Measurements from ENCODE around the gene PHLPP1. TPM values are rescaled to one million over a fixed set of nuclear protein-coding genes. Genes with fewer than 3 reads are reported as not detected.

Gene PHLPP1
- total RNA-seq, 1 donor from 2014 or later, result 2.6 TPM

DNA sequence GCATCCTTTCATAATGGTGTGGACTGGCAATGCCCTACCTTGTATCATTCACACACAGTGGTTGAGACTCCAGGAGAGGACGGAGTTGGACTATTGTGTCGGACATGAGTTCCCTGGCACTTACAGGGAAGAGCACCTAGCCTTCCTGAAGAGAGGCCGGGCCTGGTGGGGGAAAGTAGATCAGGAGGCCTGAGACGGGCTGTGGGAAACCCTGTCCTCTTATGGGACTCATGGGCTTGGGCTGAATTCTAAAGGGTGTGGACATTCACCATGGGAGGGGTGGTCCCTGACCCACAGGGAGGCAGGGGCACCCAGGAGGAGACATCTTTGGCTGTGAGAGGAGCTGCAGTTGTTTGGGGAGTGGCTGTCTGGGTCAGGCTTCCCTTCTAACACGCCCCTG, 286.5 kb downstream of the PHLPP1 start:
- no peak for DNase-seq (ENCODE audit: low read depth in 2 of 2)

DNA sequence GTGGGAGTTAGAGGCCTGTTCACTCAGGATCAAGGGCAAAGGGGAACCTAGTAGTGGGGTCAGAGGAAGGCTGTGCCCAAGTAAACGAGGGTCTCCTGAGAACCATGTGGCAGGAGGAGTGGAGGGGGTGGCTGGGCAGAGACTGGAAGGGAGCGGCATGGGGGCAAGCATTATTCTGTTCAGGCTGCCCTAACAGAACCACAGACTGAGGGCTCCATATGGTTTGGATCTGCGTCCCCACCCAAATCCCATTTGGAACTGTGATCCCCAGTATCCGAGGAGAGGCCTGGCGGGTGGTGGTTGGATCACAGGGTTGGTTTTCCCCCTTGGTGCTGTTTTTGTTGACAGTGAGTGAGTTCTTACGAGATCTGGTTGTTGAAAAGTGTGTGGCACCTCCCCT, 287.0 kb downstream of the PHLPP1 start:
- DNase-seq (ENCODE audit: low read depth in 2 of 2), result no peak

DNA sequence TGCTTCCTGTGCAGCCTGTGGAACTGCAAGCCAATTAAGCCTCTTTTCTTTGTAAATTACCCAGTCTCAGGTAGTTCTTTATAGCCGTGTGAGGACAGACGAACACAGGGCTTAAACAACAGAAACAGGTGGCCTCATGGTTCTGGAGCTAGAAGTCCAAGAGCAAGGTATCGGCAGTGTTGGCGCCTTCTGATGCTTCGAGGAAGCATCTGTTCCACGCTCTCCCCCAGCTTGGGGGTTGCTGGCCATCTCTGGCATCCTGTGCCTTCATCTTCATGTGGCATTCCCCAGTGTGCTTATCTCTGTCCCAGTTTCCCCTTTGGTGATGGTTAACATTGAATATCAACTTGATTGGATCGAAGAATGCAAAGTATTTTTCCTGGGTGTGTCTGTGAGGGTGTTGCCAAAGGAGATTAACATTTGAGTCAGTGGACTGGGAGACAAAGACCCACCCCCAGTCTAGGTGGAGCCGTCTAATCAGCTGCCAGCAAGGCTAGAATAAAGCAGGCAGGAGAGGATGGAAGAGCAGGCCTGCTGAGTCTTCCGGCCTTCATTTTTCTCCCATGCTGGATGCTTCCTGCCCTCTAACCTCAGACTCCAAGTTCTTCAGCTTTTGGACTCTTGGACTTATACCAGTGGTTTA, 287.6 kb downstream of the PHLPP1 start:
- DNase-seq (ENCODE audit: low read depth in 2 of 2), result no peak

DNA sequence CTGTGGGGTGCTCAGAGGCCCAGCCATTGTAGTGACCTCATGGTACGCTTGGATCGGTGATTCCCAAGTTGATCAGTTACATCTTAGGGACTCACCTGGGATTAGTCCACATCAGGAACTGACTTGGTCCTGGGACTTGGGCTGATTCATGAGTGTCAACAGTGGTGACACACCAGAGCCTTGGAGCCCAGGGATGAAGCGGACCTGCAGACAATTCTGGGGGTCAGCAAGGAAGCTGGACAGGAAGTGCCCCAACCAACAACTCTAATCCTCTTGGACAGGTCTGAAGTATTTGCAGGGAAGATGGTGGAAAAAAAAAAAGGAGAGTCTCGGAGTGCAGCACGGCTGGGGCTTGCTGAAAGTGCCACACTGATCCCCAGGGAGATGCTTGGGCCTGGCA, 288.6 kb downstream of the PHLPP1 start:
- DNase-seq (ENCODE audit: low read depth in 2 of 2), result no peak

DNA sequence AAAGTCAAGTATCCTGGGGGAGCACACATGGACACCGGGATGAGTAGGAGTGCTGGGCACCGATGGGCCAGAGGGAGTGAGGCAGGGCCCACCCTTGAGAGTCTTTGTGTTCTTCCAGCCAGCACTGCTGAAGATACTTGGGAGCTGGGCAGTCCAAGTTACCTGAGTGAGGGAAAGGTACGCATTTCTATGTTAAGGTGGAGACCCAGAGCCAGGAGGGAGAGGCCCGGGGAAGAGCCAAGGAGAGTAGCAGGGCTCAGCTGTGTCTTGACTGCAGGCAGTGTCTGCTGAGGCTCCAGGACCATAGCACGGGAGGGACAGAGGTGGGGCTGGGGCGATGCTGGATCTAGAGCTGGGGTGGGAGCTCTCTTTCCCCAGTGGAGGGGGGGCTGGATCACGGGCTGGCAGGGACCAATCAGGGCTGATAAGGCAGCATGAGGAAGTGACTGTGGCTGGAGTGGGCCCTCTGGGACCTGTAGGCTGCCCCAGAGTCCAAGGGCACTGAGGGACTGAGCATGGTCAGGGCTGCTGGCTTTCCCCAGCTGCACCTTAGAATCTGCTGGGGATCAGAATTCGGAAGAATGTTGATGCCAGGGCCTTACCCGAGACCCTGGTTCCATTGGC, 289.2 kb downstream of the PHLPP1 start:
- DNase-seq (ENCODE audit: low read depth in 2 of 2), result no peak

DNA sequence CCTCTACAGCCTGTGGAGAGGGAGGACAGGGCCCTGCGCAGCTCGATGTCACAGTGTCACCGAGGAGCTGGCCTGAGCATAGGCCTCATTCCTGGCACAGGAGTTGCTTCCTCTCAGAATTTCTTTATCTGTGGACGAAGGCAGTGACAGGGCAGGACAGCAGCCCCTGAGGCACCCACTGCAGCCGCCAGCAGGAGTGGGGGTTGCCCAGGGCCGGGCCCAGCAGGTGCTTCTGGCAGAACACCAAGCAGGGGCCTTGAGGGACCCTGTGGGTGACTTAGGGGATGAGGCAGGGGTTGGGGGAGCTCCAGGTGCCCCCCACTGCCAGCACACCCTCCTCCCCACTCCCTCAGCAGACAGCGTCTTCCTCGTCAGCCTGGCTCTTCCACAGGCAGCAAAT, 290.0 kb downstream of the PHLPP1 start:
- no peak for DNase-seq (ENCODE audit: low read depth in 2 of 2)

DNA sequence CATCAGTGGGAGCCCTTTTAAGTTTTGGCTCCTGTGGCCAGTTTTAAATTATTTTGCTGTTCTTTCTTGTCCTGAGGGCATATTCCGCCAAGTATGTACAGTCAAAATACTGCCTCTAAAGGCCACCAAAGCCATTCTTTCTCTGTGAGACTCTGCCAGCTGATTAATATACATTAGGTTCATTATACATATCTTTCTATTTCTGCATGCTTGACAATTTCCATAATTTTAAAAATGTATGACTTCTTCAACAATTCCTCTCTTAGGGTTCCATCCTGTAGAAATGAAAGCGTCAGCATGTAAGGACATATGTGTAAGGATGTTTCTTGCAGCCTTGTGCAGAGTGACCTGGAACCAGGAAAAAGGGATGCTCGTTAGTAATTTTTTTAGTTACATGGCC, 291.9 kb downstream of the PHLPP1 start:
- no peak for DNase-seq (ENCODE audit: low read depth in 2 of 2)

DNA sequence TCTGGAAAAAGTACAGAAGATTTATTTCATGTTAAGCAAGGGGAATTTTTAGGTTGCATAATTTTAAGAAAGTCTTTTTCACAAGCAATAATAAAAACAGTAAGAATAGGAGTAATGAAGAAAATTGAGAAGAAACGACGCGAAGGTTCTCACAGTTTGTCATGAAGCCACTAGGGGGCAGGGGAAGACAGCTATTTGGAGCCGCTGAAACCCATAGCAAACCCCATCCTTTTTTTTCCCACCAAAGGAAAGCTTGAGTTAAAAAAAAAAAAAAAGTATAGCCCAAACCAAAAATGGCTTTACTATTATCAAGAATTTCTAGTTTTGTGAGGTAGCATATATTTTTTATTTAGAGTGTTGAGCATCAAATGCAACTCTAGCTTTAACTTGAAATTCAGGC, 300.9 kb downstream of the PHLPP1 start:
- DNase-seq (ENCODE audit: low read depth in 2 of 2), result peak; percentile 65 to 70

DNA sequence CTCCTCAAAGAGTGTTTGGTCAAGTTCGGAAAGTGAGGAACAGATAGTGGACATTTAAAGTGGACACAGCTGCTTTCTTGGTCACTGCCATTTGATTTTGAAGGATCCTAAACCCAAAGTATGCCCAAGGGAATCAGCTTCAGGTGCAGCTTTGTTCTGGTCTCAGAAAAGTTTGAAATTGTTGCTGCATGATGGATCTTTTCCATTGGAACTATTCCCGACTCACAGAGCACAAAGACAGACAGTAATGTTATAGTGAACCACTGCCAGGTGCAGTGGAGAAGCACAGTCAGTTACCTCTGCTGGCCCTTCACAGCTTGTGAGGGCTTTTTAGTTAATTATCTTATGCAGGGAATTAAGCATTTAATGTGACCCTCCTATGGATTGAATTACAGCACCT, 301.7 kb downstream of the PHLPP1 start:
- DNase-seq (ENCODE audit: low read depth in 2 of 2), result no peak

DNA sequence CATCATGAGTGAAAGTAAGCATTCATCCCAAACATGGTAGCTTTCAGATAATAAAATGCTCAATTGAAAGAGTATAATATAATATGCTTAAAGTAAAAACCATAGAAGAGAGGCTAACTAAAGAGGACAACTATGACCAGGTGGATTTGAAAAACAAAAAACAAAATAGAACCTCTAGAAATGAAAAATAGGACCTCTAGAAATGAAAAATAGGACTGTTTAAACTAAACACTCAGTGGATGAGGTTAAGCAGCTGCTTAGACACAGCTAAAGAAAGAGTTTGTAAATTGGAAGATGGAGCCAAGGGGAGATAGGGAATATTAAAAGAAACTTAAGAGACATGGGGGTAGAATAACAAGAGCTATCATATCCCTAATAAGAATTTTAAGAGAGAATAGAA, 302.6 kb downstream of the PHLPP1 start:
- DNase-seq (ENCODE audit: low read depth in 2 of 2), result no peak

DNA sequence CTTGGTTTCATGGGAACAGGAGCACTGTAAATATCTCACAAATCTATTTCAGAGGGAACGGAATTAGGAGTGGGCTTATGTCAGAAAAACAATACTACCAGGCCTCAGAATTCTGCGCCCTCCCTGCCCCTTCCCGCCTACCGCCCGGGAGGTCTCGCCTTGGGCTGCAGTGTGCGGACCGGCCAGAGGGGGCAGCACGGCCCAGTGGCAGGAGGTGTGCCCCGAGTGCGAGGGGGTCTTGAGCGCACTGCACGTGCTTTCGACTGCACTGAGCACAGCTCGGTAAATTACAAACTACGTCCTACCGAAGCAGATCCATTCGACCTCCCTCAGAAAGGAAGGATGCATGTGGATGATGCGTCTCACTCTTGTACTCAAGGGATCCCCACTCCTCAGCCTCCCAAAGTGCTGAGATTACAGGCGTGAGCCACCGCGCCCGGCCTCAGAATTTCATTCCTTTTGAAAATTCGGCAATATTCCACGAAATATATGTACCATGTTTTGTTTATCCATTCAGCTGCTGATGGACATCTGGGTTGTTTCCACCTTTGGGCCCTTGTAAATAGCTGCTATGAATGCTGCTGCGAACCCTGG, 307.2 kb downstream of the PHLPP1 start:
- no peak for DNase-seq (ENCODE audit: low read depth in 2 of 2)

DNA sequence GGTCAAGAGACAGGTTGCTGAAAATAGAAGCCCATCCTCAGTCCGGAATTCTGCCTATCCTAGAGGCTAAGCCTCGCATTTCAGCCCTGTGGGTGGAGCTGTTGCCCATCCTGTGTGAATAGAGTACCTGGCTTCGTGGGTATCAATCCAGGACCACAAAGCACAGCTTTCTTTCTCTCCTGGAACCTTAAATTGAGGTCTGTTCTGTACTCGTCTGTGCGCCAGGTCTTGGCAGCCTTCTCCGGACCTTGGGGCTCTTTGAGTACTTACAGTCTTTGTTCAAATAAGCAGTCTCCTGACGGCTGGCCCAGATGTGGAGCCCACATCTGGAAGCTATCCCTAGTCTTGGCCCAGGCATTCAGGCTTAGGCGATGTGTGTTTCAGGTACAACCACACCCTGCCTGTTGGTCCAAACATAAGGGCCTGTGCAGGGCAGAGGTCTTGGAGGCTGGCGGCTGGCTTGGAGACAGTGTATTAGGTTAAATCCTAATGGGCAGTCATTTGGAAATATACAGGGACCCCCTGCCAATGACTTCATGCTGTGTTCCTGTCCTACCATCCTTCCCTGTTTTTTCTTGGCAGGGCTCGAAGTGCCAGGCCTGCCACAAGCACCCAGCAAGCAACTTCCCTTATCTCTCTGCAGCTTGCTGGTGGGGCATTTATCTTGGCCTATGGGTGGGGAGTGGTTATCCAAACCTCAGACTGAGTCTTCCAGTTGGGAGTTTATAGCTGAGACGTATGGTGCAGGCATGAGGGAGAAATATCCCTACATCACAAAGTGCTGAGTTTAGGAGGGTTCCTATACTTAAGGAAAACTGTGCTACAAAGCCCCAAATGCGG, 310.1 kb downstream of the PHLPP1 start:
- DNase-seq (ENCODE audit: low read depth in 2 of 2), result no peak

DNA sequence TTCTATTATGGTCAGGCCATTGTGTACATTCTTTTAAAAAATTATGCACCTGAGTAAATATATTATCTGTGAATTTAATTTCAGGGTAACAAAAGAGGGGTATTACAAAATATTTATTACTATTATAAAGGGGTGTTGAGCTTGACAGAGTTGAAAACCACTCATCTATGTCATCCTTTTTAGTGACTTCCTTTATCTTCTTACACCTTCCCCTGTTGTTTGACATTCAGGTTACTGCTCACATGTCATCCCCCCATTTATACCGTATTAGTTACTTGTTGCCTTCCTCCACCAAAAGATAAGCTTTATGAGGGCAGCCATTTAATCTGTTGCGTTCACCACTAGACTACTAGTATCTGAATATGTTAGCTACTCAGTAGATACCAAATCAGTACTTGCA, 313.0 kb downstream of the PHLPP1 start:
- no peak for DNase-seq (ENCODE audit: low read depth in 2 of 2)

Other genes starting within 250 kb of the PHLPP1 start
- 14.6 and 16.1 TPM in 2 replicates for gene ZCCHC2, start 192.5 kb upstream of the PHLPP1 start, total RNA-seq